Activated naive CD4-positive, alpha-beta T cell (primary cell): Measurements from ENCODE around the gene MYL5.
A peak's percentile ranks its signal among the peaks of the same experiment; 100 is the strongest.
"Not testable (repeated sequence)": the region's sequence is repeated elsewhere in the genome, so short reads cannot be mapped to it uniquely, and the experiment has no call there.

Experiments used
- DNase-seq, 4 experiments: peaks; one replicate each; lab custom pipeline; 2025; lab: John Stamatoyannopoulos, UW

Gene MYL5

DNA sequence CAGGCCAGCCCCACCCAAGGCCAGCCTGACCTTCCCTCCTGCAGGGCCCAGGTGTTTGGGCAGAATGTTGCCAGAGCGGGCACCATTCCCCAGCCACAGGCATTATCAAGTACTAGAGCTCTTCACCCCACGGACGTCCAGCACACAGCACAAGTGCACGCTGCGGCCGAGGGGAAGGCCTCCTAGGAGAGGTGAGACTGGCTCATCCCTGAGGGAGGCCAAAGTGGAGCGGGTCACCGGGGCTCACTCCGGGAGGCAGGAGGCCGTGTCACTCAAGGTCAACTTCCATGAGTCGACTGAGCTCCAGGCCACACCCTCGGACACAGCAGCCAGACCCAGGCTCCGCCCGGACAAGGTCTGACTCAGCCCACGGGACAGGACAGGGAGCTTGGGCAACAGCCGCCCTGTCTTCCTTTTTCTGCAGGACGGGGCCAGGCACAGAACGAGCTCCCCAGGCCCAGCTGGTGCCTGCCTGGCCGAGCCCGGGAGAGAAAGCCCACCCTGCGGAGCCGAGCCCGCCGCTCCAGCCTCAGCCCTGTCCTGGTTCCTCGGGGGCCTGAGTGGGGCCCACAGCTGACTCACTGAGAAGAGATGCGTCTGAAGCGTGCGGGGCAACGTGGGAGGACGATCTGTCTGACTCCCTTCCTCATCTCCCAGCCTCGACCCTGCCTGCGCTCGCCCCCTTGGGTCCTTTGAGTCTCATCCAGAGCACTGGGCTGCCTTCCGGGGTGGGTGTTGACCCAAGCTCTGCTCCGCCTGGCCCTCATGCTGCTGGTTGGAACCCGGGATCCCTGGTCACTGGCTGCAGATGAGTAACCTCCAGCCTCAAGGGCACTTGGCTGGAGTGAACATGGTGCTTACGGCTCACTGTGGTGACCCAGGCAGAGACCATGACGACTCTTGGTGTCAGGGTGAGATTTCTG, 13.0 kb downstream of the MYL5 start:
- DNase-seq = no peak

DNA sequence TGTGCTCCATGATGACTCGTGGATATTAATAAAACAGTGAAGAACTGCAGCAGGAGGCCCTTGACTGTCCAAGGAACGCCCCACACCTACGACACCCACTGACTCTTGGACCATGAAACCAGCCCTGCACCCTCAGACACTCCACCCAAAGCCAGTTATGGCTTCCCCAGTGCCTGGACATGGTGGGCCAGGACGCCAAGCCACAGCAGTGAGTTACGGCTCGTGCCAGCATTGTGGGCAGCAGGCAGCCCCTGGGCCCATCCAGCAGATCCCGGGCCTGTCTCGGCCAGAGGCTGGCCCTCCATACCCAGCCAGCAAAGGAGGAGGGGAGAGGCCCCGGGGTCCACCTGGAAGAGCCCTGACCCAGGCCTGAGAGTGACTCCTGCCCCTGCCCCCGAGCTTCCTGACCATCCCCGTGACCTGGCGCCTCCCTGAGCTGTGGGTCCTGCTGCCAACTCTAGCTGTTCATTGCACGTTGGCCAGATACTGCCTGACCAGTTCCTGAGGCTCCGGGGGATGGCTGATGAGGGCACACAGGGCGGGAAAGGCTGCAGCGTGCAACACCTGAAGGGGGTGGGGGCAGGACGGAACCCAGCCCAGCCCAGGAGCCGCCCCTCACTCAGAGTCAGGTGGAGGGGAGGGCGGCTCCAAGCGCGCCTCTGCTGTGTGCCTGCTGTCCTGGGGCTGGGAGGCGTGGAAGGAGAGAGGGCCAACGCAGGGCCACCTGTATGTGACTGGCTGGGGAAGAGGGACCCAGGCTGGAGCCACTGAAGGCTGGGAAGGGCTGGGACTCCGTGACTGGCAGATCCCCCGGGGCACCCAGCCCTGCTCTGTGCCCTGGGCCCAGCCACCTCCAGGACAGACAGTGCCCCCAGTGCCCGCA, 13.9 kb downstream of the MYL5 start:
- no peak for DNase-seq

DNA sequence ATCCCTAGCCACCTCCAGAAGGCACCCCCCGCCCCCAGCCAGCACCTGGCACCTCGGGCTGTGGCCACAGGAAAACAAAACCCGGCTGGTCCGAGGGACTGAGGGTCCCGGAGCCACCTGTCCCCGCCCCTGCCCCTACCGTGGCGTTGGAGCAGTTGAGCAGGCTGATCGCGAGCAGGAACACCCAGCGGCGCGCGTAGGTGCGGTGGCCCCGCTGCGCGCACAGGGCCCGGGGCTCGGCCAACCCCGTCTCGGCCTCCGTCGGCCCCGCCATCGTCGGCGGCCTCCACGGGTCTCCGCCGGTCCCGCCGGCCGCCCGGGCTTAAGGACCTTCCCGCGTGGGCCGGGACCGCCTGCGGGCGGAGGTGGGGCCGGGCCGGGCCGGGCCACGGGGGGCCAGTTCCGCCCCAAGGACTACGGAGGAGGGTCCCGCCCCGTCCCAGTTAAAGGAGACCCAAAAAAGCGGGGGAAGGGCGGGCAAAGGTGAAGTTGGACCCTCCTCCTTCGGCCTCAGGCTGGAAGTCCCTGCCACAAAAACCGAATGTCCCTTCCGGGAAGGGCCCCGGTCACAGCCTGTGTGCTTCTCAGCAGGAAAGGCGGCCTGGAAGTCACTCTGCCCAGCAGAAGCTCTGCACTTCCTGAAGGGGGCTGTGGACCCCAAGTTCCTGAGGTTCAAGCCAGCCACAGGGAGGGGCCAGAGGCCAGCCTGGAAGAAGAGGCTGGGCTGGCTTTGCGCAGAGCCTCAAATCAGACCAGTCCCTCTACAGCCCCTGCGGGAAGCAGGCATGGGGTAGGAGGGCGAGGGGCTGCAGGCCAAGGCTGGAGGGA, 14.7 kb downstream of the MYL5 start, which contains the start of gene SLC49A3:
TSS of gene SLC49A3 (minus strand) at position 298 of the 828 bp plus-strand sequence. CDS start at position 274, 24 bp downstream.
- DNase-seq = no peak

DNA sequence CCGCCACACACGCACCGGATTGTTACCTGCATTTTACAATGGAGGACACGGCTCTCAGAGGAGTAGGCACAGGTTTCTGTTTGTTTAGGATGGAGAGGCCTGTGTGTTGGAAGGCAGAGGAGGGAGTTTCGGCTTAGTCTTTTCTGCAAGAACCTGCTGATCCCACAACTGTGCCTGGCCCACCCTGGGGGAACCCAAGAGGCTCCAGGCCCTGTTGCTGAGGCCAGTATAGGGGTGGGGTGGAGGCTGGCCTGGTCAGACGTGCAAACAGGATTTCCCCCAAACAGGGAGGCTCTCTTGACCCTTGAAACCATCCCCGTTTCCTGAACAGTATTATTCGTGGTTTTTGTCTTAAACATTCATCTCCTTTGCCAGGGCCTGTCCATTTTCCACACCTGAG, 15.4 kb downstream of the MYL5 start:
- no peak for DNase-seq

DNA sequence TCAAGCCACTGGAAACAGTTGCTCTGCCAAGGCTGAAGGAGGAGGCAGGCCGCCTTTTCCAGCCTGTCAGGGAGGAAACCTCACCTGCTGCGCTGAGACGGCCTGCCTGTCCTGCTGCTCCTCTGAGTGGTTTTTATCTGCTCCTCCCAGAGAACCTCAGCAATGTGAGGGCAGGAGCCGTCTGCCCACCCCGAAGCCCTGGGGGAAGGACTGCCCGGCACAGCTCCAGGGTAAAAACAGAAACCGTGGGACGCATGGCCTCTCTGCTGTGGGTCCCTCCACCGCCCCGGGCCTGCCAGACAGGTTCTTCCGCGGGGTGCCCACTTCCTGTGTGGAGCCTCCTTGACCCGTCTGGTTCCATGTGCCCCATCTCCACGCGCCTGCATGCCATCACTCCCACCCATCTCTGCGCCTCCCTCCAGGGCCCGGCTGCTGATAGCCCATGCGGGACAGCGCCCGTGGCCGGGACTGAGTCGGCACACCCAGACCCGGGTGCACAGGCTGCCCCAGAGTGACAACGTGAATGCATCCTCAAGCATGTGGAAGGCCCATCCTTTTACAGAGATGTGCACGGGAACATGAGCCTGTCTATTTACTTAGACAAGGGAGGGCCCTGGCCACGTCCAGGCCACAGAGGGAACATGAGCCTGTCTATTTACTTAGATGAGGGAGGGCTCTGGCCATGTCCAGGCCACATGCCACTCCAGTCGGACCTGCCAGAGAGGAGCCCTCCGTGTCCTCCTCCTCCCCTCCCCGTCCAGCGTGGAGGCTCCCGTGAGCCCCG, 18.6 kb downstream of the MYL5 start:
- DNase-seq = no peak

DNA sequence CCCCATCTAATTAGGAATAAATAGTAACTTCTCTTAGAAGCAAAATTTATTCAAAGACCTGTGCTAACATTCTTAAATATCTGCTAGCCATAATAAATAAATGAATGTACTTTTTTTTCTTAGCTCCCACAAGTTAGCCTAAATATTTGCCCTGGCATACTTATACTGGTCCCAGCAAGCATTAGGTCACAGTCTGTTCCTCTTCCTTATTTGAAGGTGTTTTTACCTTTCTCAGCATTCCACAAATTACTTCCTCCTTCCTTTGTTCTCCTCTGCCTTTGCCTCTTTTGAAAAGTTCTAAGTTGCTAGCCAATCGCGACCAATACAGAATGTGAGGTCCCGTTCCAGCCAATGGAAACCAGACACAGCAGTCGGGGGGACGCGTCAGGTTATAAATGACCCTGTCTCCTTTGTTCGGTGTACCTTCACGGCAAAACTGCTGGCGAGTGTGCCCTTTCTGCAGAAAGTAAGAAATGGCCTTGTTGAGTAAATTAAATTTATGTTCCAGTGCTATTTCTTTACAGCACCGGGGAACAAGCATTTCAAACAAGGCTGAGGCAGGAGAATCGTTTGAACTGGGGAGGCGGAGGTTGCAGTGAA, 20.1 kb downstream of the MYL5 start:
- not testable (repeated sequence) for DNase-seq

DNA sequence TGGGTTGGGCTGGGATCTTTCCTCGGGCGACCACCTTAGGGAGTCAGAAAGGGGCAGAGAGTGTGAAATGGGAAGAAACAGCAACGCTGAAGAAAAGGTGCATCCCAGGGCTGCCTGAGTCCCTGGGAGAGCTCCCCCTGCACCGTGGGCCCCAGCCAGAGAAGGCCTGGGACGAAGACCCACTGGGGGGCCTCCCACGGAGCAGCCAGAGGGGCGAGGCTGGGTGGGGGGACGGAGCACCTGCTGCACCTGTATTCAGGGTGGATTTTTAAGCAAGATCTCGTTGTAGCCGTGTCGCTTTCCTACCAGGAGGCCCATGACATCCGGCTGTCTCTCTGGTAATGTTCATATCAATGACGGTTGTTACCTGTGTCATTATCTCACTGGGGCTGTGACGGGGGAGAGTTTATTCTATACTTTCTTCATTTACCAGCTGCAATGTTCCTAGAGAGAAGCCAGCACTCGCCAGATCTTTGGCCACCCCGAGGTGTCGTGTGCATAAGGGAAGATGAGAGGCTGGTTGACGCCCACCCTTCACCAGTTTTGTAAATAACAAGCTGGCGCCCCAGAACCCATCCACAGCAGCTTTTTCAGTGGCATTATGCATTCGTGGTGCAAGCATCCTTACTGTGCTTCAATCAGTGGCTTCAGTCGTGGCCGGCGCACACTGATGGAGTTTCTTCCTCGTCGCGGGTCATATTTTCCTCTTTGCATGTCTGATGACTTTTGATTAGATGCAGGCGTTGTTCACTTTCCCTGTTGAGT, 25.7 kb downstream of the MYL5 start:
- no peak for DNase-seq

DNA sequence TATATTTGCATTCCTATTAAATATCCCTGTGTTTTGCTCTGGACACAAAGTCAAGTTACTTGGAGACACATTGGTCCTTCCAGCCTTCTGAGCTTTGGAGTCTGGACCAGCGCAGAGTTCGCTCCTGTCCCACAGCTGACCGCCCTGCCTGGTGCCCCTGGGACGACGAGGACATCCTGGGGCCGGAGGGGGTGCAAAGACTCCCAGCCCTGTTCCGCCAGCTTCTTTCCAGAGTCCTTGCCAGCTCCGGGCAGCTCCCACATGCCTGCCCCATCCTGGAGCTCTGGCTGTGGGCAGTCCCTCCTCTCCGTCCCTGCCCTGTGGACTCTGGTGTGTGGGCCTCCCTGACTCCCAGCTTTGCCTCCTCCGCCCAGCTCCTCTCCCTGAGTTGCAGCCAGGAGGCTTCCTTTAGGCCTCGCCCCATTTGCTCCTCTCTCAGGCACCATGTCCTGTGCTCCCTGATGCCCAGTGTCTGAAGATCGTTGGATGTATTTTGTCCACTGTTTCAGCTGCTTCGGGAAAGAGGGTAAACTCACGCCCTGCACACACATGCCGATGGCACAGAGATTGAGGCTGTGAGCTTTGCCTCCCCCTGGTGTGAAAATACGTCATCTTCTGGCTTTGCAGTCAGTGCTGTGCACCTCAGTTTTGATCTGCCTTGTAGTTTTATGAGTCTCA, 26.4 kb downstream of the MYL5 start:
- no peak for DNase-seq

DNA sequence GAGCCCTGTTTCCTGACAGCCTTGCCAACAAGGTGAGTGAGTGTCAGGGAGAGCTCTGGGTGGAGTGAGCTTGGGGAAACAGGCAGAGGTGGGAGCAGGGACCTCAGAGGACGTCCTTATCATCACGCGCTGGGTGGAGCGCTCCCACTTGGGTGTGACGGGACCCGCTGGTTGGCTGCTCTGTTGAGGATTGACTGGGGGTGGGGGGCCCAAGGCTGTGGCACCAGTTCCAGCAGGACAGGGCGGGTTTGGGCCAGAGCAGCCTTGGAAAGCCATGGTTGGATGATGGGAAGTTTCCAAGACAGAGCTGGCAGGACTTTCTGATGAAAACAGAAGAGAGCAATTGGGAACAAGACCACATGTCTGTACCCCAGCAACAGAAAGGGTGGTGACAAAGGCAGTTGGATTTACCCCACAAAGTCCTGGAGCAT, 28.3 kb downstream of the MYL5 start:
- no peak for DNase-seq

DNA sequence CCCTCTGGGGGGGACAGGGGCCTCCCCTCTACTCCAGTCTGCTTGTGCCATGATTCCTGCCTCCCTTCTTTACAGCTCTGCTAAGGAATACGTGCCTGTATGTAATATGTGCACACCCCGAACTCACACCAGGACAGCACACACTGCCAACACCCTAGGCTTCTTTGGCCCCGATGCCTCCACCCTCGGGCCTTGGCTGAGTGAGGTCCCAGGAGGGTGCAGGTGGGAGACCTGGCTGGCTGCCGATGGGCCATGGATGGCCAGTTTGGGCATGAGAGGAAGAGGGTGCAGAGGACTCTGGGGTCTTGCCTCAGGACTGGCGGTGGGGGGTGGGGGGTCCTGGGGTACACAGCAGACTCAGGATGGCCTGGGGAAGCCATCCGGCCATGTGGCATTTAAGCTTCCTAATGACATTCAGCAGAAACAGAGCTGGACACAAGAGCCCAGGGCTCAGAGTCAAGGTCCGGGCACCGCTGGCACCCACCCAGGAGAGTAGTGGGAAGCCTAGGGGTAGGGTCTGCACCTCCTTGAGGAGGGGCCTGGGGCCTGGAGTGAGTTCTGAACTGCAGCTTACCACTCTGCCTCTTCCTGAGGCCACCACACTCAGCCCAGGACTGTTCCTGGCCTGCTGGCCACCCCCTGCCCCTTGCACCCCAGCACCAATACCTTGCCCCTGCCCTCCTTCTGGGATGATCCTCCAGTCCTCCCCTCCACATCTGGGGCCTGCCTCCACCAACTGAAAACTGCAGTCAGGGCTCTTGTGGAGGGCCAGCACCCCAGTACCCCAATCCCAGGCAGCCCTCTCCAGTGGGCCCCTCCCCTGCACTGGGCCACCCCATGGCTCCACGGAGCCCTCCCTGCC, 29.2 kb downstream of the MYL5 start:
- DNase-seq = no peak

DNA sequence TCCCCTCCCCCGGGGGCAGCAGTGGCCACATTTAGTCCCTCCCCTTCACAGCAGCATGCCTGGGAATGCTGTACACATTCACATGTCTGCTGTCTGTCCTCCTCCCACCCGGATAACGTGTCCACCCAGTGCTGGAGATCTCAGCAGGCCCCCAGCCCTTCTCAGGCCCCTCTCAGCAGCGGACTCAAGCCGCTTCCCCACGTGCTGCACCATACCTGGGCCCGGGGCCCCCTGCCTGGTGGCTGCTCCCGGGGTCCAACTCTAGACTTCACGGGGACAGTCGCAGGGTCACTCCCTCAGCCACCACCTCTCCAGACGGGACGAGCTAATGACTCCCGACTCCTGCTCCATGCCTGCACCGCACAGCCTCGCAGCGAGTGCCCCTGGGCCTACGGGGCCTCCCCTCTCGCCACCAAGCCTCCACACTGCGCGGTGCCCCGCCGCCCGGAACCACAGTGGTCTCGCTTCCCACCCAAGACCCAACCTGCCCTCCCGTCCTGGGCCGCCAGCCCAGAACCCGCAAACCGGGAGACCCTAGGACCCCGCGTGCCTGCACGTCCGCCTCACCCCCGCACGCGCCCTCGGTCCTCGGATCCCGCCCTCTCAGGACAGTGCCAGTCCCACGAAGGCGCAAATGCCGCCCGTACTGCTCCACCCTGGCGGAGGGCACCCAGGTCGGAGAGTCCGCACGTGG, 30.0 kb downstream of the MYL5 start:
- DNase-seq = no peak

DNA sequence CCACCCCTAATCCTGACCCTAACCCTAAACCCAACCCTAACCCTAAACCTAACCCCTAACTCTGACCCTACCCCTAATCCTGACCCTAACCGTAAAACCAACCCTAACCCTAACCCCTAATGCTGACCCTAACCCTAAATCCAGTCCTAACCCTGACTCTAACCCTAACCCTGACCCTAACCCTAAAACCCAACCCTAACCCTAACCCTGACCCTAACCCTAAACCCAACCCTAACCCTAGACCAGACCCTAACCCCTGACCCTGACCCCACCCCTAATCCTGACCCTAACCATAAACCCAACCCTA, 30.6 kb downstream of the MYL5 start:
- DNase-seq = no peak

DNA sequence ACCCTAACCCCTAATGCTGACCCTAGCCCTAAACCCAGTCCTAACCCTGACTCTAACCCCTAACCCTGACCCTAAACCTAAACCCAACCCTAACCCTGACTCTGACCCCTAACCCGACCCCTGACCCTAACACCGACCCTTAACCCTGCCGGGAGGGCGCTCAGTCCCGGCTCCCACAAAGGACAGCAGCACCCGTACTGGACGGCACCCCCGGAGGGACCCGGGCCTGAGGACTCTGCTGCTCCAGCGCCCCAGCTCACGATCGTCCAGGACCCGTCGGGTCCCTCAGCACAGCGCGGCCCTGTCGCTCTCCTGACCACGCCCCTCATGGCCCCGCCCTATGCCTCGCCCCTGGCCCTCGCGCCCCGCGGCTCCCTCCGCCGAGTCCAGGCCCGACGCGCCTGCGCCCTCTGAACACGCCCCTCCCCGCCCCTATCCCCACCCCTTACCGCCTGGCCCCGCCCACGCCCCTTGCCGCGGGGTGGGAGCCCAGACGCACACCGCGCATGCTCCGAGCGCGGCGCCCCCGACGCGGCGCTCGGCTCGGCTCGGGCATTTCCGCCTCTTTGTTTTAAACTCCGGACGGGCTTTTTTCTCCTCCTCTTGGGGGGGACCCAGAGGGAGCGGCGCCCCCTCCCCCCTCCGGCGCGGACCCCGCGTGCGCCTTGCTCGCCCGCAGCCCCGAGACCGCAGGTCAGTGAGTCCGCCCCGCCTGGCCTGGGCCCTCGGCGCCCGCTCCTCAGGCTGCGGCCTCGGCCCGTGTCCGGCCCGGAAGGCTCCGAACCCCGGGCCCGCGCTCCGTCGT, 31.1 kb downstream of the MYL5 start, which contains the start of gene PCGF3:
TSS of gene PCGF3 (plus strand) at position 555 of the 805 bp plus-strand sequence. CDS start 27,849 bp downstream, outside the sequence.
- DNase-seq = peak; percentile 93 to 98 (median 98)

DNA sequence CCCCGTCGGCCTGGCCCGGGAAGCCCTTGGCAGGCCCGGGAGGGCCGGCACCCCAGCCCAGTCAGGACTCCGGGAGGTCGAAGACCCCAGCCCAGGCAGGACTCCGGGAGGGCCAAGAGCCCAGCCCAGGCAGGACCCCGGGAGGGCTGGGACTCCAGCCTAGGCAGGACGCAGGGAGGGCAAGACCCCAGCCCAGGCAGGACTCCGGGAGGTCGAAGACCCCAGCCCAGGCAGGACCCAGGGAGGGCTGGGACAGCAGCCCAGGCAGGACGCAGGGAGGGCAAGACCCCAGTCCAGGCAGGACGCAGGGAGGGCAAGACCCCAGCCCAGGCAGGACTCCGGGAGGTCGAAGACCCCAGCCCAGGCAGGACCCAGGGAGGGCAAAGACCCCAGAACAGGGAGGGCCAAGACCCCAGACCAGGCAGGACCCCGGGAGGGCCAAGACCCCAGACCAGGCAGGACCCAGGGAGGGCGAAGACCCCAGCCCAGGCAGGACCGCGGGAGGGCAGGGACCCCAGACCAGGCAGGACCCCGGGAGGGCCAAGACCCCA, 31.8 kb downstream of the MYL5 start:
- DNase-seq = not testable (repeated sequence)

DNA sequence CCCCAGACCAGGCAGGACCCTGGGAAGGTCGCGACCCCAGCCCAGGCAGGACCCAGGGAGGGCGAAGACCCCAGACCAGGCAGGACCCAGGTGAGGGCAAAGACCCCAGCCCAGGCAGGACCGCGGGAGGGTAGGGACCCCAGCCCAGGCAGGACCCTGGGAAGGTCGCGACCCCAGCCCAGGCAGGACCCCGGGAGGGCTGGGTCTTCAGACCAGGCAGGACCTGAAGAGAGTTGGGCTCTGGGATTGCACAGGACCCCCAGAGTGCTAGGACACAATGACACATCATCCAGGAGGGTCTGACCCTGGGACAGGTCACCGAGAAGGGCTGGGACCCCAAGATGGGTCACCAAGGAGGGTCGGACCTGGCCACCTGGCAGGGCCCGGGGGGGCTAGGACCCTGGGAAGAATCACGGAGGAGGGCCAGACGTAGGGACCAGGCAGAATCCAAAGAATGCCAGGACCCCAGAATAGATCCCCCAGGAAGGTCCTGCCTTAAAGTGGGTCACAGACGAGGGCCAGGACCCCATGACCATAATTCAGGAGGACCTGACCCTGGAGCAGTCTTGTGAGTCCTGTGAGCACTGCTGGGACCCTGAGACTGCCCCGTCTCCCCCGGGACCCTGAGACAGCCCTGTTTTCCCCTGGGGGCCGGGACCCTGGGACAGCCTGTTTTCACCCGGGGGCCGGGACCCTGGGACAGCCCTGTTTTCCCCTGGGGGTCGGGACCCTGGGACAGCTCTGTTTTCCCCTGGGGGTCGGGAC, 32.7 kb downstream of the MYL5 start:
- DNase-seq = no peak
